ENCODE results near the gene CDK5RAP2. TPM values are rescaled to one million over a fixed set of nuclear protein-coding genes. Genes with fewer than 3 reads are reported as not detected.
A peak's percentile ranks its signal among the peaks of the same experiment; 100 is the strongest.
"Not testable (repeated sequence)": the region's sequence is repeated elsewhere in the genome, so short reads cannot be mapped to it uniquely, and the experiment has no call there.

CDK5RAP2 gene
- total and polyA plus RNA-seq, 9 of the 15 experiments (the other 6 are each of a cell fraction or from before 2014, with no cell fraction given): 19.9 to 68.8 (median 42.2) TPM

DNA sequence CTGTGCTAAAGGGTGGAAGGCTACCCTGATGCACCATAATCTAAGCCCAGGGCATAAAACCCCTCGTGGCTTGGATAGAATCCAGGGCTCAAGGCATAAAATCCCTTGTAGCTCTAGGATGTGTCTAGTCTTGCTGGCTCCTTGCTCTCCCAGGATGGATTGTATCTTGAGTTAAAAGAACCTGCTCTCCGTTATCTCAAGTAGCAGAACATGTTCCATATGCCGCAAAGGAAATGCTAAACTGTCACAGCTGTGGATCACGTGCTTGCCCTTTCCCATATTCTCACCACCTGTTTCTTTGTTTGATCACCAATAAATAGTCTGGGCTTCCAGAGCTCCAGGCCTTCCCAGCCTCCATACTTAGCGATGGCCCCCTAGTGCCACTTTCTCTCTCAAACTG lies 82.1 kb downstream of the CDK5RAP2 start (continued):
- TF ChIP-seq NCOR1 (IDR thresholded peaks at IDR 0.05): peak; percentile 55
- TF ChIP-seq MTA2 (IDR thresholded peaks at IDR 0.05; ENCODE audit: low read depth): peak; percentile 17; the same call in 1 of the 2 replicates
- TF ChIP-seq, protein P1, sequence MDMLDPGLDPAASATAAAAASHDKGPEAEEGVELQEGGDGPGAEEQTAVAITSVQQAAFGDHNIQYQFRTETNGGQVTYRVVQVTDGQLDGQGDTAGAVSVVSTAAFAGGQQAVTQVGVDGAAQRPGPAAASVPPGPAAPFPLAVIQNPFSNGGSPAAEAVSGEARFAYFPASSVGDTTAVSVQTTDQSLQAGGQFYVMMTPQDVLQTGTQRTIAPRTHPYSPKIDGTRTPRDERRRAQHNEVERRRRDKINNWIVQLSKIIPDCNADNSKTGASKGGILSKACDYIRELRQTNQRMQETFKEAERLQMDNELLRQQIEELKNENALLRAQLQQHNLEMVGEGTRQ (CRISPR knock-in tag; IDR thresholded peaks at IDR 0.05): peak; percentile 21; the same call in 1 of the 2 replicates
- TF ChIP-seq, protein P2, sequence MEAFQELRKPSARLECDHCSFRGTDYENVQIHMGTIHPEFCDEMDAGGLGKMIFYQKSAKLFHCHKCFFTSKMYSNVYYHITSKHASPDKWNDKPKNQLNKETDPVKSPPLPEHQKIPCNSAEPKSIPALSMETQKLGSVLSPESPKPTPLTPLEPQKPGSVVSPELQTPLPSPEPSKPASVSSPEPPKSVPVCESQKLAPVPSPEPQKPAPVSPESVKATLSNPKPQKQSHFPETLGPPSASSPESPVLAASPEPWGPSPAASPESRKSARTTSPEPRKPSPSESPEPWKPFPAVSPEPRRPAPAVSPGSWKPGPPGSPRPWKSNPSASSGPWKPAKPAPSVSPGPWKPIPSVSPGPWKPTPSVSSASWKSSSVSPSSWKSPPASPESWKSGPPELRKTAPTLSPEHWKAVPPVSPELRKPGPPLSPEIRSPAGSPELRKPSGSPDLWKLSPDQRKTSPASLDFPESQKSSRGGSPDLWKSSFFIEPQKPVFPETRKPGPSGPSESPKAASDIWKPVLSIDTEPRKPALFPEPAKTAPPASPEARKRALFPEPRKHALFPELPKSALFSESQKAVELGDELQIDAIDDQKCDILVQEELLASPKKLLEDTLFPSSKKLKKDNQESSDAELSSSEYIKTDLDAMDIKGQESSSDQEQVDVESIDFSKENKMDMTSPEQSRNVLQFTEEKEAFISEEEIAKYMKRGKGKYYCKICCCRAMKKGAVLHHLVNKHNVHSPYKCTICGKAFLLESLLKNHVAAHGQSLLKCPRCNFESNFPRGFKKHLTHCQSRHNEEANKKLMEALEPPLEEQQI (IDR thresholded peaks at IDR 0.05): 0 out of 2 replicates have a peak, but pooled peaks have one; percentile 27
- TF ChIP-seq, protein P3, sequence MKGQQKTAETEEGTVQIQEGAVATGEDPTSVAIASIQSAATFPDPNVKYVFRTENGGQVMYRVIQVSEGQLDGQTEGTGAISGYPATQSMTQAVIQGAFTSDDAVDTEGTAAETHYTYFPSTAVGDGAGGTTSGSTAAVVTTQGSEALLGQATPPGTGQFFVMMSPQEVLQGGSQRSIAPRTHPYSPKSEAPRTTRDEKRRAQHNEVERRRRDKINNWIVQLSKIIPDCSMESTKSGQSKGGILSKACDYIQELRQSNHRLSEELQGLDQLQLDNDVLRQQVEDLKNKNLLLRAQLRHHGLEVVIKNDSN (CRISPR knock-in tag; IDR thresholded peaks at IDR 0.05): peak; percentile 79

DNA sequence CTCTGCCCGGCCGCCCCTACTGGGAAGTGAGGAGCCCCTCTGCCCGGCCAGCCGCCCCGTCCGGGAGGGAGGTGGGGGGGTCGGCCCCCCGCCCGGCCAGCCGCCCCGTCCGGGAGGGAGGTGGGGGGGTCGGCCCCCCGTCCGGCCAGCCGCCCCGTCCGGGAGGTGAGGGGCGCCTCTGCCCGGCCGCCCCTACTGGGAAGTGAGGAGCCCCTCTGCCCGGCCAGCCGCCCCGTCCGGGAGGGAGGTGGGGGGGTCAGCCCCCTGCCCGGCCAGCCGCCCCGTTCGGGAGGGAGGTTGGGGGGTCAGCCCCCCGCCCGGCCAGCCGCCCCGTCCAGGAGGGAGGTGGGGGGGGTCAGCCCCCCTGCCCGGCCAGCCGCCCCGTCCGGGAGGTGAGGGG lies 83.5 kb downstream of the CDK5RAP2 start:
- H3K4me2 ChIP-seq (ENCODE audit: insufficient read depth, low read length); intact Hi-C loops (cut with micrococcal nuclease); H3K4me1 ChIP-seq (replicated peaks in 1 of 2; ENCODE audit: control insufficient read depth in 2 of 2, insufficient read depth in 2 of 2, low read length in 2 of 2); H2AFZ ChIP-seq (ENCODE audit: low read depth, low read length); H3K79me2 ChIP-seq (ENCODE audit: control insufficient read depth, insufficient read depth, low read length); H3K9ac ChIP-seq (ENCODE audit: insufficient read depth in 1 of 2, low read depth in 2 of 2, low read length in 2 of 2); BruUV-seq (replicated peaks); POLR2A ChIA-PET; FAIRE-seq; H3K4me3 ChIP-seq; H3K9me1 ChIP-seq (ENCODE audit: control insufficient read depth, insufficient read depth, low read length); H3K36me3 ChIP-seq (ENCODE audit: control insufficient read depth, insufficient read depth, low read length); in situ Hi-C loops (cut with MboI); ATAC-seq; H3K9me3 ChIP-seq (replicated peaks; ENCODE audit: control insufficient read depth, insufficient read depth, low read depth, low read length); CTCF ChIA-PET (ENCODE audit: low intra/inter-chr PET ratio); DNase-seq (ENCODE audit: extremely low read depth in 1 of 4, low spot score in 3 of 4); H4K20me1 ChIP-seq (replicated peaks; ENCODE audit: control insufficient read depth, insufficient read depth, low read length); H3K27ac ChIP-seq (ENCODE audit: extremely low read depth, low read depth, low read length); H3K27me3 ChIP-seq (ENCODE audit: control insufficient read depth in 2 of 2, insufficient read depth in 2 of 2, low read length in 2 of 2): not testable (repeated sequence)
- WGBS (ENCODE audit: insufficient coverage, low coverage, missing lambda C conversion rate): no CpG with 5 or more reads among the region's 37 CpGs

Measured in K562 (cell line).